ENCODE data around the gene CLDN12.

DNA sequence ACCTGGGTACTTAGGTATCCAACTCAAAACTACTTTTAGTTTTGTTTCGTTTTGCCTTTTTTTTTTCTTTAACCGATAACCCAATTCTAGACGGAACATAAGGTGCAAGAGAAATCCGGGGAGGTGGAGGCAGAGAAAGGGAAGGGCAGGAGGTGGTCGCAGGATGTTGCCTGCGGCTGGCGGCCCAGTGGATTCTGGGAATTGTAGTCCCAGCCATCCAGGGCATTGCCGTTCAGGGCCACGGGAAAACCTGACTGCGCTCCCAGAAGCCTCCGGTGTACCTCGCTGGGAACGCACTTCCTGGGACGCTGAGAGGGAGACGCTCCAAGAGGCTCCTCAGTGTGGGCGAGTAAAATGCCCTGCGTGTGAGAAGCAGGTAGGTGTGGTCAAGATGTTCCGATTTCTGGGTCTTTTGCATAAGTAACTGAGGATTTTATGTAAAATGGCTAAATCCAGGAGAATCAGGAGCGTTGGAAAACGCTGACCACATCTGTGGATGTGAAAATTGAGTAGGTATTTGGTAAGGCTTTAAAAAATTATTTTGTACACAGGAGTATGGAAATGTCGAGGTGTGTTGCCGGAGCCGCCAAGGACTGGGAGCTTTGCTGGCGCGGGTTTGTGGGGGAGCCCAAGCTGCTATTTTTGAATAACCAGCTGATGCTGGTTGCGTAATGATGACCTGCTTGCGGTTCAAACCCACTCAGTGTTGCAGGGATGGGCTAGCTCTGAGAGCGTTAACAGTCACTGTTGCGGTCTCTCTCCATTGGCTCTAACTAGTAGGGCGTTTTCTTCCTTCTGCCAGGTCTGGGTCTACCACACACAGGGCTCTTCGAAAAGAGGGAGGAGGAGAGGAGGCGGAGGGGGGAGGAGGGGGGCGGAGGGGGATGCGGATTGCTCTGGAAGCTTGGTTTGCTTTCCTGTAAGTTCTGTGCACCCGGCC is at the start of gene CLDN12:
- TF ChIP-seq, protein P1, sequence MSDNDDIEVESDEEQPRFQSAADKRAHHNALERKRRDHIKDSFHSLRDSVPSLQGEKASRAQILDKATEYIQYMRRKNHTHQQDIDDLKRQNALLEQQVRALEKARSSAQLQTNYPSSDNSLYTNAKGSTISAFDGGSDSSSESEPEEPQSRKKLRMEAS (CRISPR knock-in tag; IDR thresholded peaks at IDR 0.05): peak; percentile 61
- TF ChIP-seq, protein P2, sequence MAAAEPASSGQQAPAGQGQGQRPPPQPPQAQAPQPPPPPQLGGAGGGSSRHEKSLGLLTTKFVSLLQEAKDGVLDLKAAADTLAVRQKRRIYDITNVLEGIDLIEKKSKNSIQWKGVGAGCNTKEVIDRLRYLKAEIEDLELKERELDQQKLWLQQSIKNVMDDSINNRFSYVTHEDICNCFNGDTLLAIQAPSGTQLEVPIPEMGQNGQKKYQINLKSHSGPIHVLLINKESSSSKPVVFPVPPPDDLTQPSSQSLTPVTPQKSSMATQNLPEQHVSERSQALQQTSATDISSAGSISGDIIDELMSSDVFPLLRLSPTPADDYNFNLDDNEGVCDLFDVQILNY (CRISPR knock-in tag; IDR thresholded peaks at IDR 0.05): no peak
- TF ChIP-seq, protein P3, sequence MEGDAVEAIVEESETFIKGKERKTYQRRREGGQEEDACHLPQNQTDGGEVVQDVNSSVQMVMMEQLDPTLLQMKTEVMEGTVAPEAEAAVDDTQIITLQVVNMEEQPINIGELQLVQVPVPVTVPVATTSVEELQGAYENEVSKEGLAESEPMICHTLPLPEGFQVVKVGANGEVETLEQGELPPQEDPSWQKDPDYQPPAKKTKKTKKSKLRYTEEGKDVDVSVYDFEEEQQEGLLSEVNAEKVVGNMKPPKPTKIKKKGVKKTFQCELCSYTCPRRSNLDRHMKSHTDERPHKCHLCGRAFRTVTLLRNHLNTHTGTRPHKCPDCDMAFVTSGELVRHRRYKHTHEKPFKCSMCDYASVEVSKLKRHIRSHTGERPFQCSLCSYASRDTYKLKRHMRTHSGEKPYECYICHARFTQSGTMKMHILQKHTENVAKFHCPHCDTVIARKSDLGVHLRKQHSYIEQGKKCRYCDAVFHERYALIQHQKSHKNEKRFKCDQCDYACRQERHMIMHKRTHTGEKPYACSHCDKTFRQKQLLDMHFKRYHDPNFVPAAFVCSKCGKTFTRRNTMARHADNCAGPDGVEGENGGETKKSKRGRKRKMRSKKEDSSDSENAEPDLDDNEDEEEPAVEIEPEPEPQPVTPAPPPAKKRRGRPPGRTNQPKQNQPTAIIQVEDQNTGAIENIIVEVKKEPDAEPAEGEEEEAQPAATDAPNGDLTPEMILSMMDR (IDR thresholded peaks at IDR 0.05): no peak
- no peak for TF ChIP-seq ZNF512 (CRISPR knock-in tag; IDR thresholded peaks at IDR 0.05; ENCODE audit: borderline replicate concordance)

All from WTC11 (cell line).